GM12891 (cell line): ENCODE measurements around the gene NENF. TPM values are rescaled to one million over a fixed set of nuclear protein-coding genes. Genes with fewer than 3 reads are reported as not detected.
A peak's percentile ranks its signal among the peaks of the same experiment; 100 is the strongest.
"Not testable (repeated sequence)": the region's sequence is repeated elsewhere in the genome, so short reads cannot be mapped to it uniquely, and the experiment has no call there.

Source experiments
- DNase-seq: peaks from one replicate; pipeline ENCODE4 v3.0.0; 2011; ENCODE audit warnings: low spot score; ENCODE audit not compliant: insufficient read length
- FAIRE-seq: peaks from 2 replicates; lab custom pipeline; 2011; peaks lifted over from hg19 to GRCh38; lab: Jason Lieb, UNC
- PAX5 ChIP-seq: IDR thresholded peaks from 2 replicates; pipeline ENCODE4 v1.6.1; 2011; ENCODE audit warnings: low read length, moderate library complexity, mild to moderate bottlenecking; ENCODE audit not compliant: insufficient read depth, severe bottlenecking
- POLR2A ChIP-seq: IDR thresholded peaks from 2 replicates; pipeline ENCODE4 v1.6.1; 2011; ENCODE audit warnings: low read depth, low read length, control low read depth
- POLR2AphosphoS5 ChIP-seq: IDR thresholded peaks from 2 replicates; pipeline ENCODE4 v1.6.1; 2011; ENCODE audit warnings: low read depth, low read length, control low read depth
- POU2F2 ChIP-seq: IDR thresholded peaks from 2 replicates; pipeline ENCODE4 v1.6.1; 2011; ENCODE audit warnings: low read depth, mild to moderate bottlenecking, control low read depth, low read length, moderate library complexity
- SPI1 ChIP-seq: IDR thresholded peaks from 2 replicates; pipeline ENCODE4 v1.6.1; 2011; ENCODE audit warnings: low read depth, low read length, control low read depth
- TAF1 ChIP-seq: IDR thresholded peaks from 2 replicates; pipeline ENCODE4 v1.6.1; 2011; ENCODE audit warnings: low read depth, low read length, control low read depth
- polyA plus RNA-seq: library from polyadenylated mRNA; unstranded; fragments of >200 nt; gene quantifications from one replicate; pipeline ENCODE4 v1.2.1, GENCODE V29; 2012; ENCODE audit warnings: low read depth, missing spikeins, inconsistent platforms; ENCODE audit not compliant: missing spikeins

The NENF gene
- polyA plus RNA-seq: 46.5 TPM

GRCh38 chr1:212432661-212433576, at the start of gene NENF:
Gene NENF, plus strand, starts transcription at chr1:212432920. Its CDS starts 24 bp downstream, at chr1:212432944.
- DNase-seq (peak; percentile 94), FAIRE-seq (peak; percentile 87)
- TF ChIP-seq POLR2AphosphoS5 (0 out of 2 replicates have a peak, but pooled peaks have one; percentile 14), POLR2A (peak; percentile 34; the same call in 1 of the 2 replicates), SPI1 (no peak), PAX5 (no peak), POU2F2 (no peak), TAF1 (0 out of 2 replicates have a peak, but pooled peaks have one; percentile 39)

GRCh38 chr1:212386029-212386428, 46.7 kb upstream of the NENF start:
- TF ChIP-seq TAF1 (no peak), POU2F2 (no peak), SPI1 (no peak), POLR2AphosphoS5 (no peak), POLR2A (no peak), PAX5 (no peak)
- DNase-seq (no peak), FAIRE-seq (no peak)

GRCh38 chr1:212388985-212389716, 43.6 kb upstream of the NENF start:
- FAIRE-seq (no peak), DNase-seq (no peak)
- TF ChIP-seq TAF1 (no peak), SPI1 (no peak), PAX5 (no peak), POLR2A (no peak), POU2F2 (no peak), POLR2AphosphoS5 (no peak)

GRCh38 chr1:212395678-212396437, 36.9 kb upstream of the NENF start:
- not testable (repeated sequence) for DNase-seq, FAIRE-seq

GRCh38 chr1:212396638-212397037, 36.1 kb upstream of the NENF start:
- no peak for DNase-seq
- TF ChIP-seq SPI1: no peak
- FAIRE-seq: no peak

GRCh38 chr1:212397171-212397570, 35.5 kb upstream of the NENF start:
- no peak for TF ChIP-seq SPI1
- TF ChIP-seq POU2F2: no peak
- TF ChIP-seq POLR2A: no peak
- no peak for TF ChIP-seq PAX5
- no peak for TF ChIP-seq POLR2AphosphoS5
- DNase-seq: no peak
- no peak for FAIRE-seq

- FAIRE-seq (no peak), DNase-seq (no peak)
- TF ChIP-seq SPI1: no peak
- no peak for TF ChIP-seq POLR2A
- TF ChIP-seq POU2F2: no peak
Observed at GRCh38 chr1:212401042-212401441, 31.7 kb upstream of the NENF start.

GRCh38 chr1:212401838-212402582, 30.7 kb upstream of the NENF start:
- DNase-seq (no peak), FAIRE-seq (peak; percentile 50)
- TF ChIP-seq SPI1: no peak
- no peak for TF ChIP-seq POU2F2
- no peak for TF ChIP-seq TAF1
- TF ChIP-seq POLR2AphosphoS5: no peak
- no peak for TF ChIP-seq POLR2A
- no peak for TF ChIP-seq PAX5

- TF ChIP-seq POU2F2 (no peak), PAX5 (no peak), SPI1 (no peak), POLR2A (no peak), POLR2AphosphoS5 (no peak), TAF1 (no peak)
- DNase-seq (no peak), FAIRE-seq (no peak)
Observed at GRCh38 chr1:212402666-212403321, 29.9 kb upstream of the NENF start.
